Vagina (tissue), 2 donors: ENCODE data around the gene CLRN3.

Source experiments
- CTCF ChIP-seq, 3 experiments: fragments of 450-650 bp in 2 of 3; fragments of 200-600 bp in 1 of 3; sonication (generic) in 1 of 3; IDR thresholded peaks; one replicate each; pipeline ENCODE4 v1.5.1; 2017 to 2019; ENCODE audit warnings: antibody characterized with exemption in 3 of 3, mild to moderate bottlenecking in 2 of 3, moderate library complexity in 2 of 3
- POLR2A ChIP-seq, 2 donors: fragments of 450-650 bp; IDR thresholded peaks; one replicate each; pipeline ENCODE4 v1.6.1; 2017; ENCODE audit warnings: antibody characterized with exemption in 2 of 2, mild to moderate bottlenecking in 2 of 2, moderate library complexity in 2 of 2

- TF ChIP-seq POLR2A (IDR thresholded peaks at IDR 0.05) (no peak), CTCF (IDR thresholded peaks at IDR 0.05) (no peak)
Observed at GRCh38 chr10:127875916-127876315, 16.8 kb downstream of the CLRN3 start.
